HG03521 (cell line): ENCODE data around the gene FAM234A.

Source experiments
- ATAC-seq: cut with Tn5 transposase; IDR thresholded peaks from one replicate; pipeline ENCODE4 v1.9.1; 2021; ENCODE audit warnings: mild to moderate bottlenecking, moderate library complexity; ENCODE audit not compliant: unreplicated experiment

FAM234A gene

GRCh38 chr16:296276-296675 lies 61.7 kb downstream of the FAM234A start:
- no peak for ATAC-seq

GRCh38 chr16:296806-297510 lies 62.3 kb downstream of the FAM234A start:
- ATAC-seq = no peak

DNA sequence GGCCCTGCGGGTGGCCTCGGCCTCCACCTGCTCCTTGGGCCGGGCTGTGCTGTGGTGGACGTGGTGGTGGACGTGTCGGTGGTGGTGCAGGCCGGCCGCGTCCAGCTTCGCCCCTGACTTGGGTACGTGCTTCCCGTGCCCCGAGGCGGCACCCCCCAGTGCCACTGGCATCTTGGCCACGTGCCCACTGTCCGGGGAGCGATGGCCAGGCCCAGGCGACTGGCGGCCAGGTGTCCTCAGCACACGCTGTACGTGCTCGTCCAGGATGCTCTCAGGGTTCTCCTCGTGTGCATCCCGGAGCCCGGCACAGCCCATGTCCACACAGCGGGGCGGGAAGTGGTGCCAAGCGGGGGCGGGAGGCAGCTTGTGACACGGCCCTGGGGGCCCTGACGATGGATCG lies 63.2 kb downstream of the FAM234A start:
- no peak for ATAC-seq

- ATAC-seq = no peak
Observed at GRCh38 chr16:301235-301634, 66.6 kb downstream of the FAM234A start.

- no peak for ATAC-seq
Observed at GRCh38 chr16:301950-302349, 67.3 kb downstream of the FAM234A start.

- no peak for ATAC-seq
Observed at GRCh38 chr16:303760-304505, 69.3 kb downstream of the FAM234A start.

GRCh38 chr16:305916-306626 lies 71.5 kb downstream of the FAM234A start:
- ATAC-seq = no peak

- no peak for ATAC-seq
Observed at GRCh38 chr16:306911-307370, 72.3 kb downstream of the FAM234A start.

GRCh38 chr16:307691-308312 lies 73.2 kb downstream of the FAM234A start:
- ATAC-seq = no peak

- no peak for ATAC-seq
Observed at GRCh38 chr16:309476-309875, 74.9 kb downstream of the FAM234A start.

DNA sequence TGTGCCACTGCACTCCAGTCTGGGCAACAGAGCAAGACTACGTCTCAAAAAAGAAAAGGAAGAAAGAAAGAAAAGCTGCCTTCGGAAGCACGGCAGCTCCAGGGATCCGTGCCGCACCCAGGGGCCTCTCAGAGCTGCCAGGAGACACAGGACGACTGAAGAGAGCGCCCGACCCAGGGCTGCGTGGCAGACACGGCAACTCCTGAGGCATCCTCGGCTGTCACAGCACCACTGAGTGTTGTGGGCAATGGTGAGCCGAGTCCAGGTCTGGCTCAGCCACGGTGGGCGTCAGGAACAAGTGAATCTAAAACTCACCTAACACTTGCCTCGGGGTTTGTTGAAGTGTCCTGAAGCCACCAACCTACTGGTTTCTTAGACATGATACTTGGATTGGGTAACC lies 77.1 kb downstream of the FAM234A start:
- no peak for ATAC-seq

GRCh38 chr16:314351-314750 lies 79.7 kb downstream of the FAM234A start:
- ATAC-seq = no peak

GRCh38 chr16:314795-315299 lies 80.2 kb downstream of the FAM234A start:
- no peak for ATAC-seq
